K562 (cell line): ENCODE measurements around the gene CNFN. TPM values are rescaled to one million over a fixed set of nuclear protein-coding genes. Genes with fewer than 3 reads are reported as not detected.

Experiments used
- ATAC-seq: fragments of 200-7000 bp; cut with Tn5 transposase; 3 replicates; pipeline ENCODE4 v1.9.1; 2020; ENCODE audit warnings: moderate library complexity
- BruUV-seq: library from RNA; stranded (reverse); fragments of 400-500 nt; replicated peaks from 2 replicates; lab custom pipeline; 2021; lab: Mats Ljungman, UMichigan
- CTCF ChIA-PET: fragments of 300-600 bp; formaldehyde crosslinking; extraction: SDS; loops from one replicate; lab custom pipeline; 2021; ENCODE audit warnings: low intra/inter-chr PET ratio; lab: Yijun Ruan, JAX
- POLR2A ChIA-PET: fragments of 300-600, 350-650 bp; sonication (Branson Sonifier 250); formaldehyde crosslinking; extraction: SDS; loops from one replicate; lab custom pipeline; 2021; ENCODE audit warnings: antibody characterized with exemption, inconsistent platforms; lab: Yijun Ruan, JAX
- DNase-seq, 4 experiments: peaks; one replicate each; pipeline versions ENCODE4 v3.0.0 to v3.0.0-alpha.2; 2011 to 2018; ENCODE audit warnings: low spot score in 3 of 4, mixed read lengths in 3 of 4; ENCODE audit errors: extremely low read depth in 1 of 4
- FAIRE-seq: peaks from 2 replicates; lab custom pipeline; 2011; peaks lifted over from hg19 to GRCh38; lab: Jason Lieb, UNC
- H2AFZ ChIP-seq: 2 replicates; pipeline ENCODE4 v1.6.0; 2011; ENCODE audit warnings: low read depth, low read length, control low read depth, inconsistent platforms
- H3K27ac ChIP-seq: fragments of 200-600 bp; 3 replicates; pipeline ENCODE4 v1.8.0; 2011; ENCODE audit warnings: low read depth, mild to moderate bottlenecking, control low read depth, inconsistent platforms, low read length, moderate library complexity, mixed read lengths; ENCODE audit errors: extremely low read depth
- H3K27me3 ChIP-seq, 2 experiments: fragments of 300-600 bp in 1 of 2; 2 replicates in 1 of 2; 3 replicates in 1 of 2; pipeline versions ENCODE4 v1.6.0 to v1.8.0; 2011; ENCODE audit warnings: inconsistent platforms in 2 of 2, low read length in 2 of 2, mild to moderate bottlenecking in 1 of 2, mixed read lengths in 1 of 2, moderate library complexity in 1 of 2; ENCODE audit not compliant: control insufficient read depth in 2 of 2, insufficient read depth in 2 of 2
- H3K36me3 ChIP-seq: fragments of 300-600 bp; 3 replicates; pipeline ENCODE4 v1.8.0; 2011; ENCODE audit warnings: mild to moderate bottlenecking, low read length, inconsistent platforms; ENCODE audit not compliant: control insufficient read depth, insufficient read depth
- H3K4me1 ChIP-seq, 2 experiments: fragments of 200-600 bp in 1 of 2; replicated peaks in 1 of 2; 2 replicates in 1 of 2; 3 replicates in 1 of 2; pipeline versions ENCODE4 v1.5.1 to v1.8.0; 2011; ENCODE audit warnings: inconsistent platforms in 2 of 2, low read length in 2 of 2, mild to moderate bottlenecking in 1 of 2, mixed read lengths in 1 of 2, moderate library complexity in 1 of 2; ENCODE audit not compliant: control insufficient read depth in 2 of 2, insufficient read depth in 2 of 2
- H3K4me2 ChIP-seq: 2 replicates; pipeline ENCODE4 v1.6.1; 2011; ENCODE audit warnings: low read length, control low read depth, inconsistent platforms, mixed read lengths; ENCODE audit not compliant: insufficient read depth
- H3K4me3 ChIP-seq: fragments of 200-600 bp; sonication (generic), shearing (Covaris generic); 2 replicates; pipeline ENCODE4 v1.5.1; 2016; ENCODE audit warnings: control low read depth, inconsistent platforms
- H3K79me2 ChIP-seq: fragments of 200-600 bp; 3 replicates; pipeline ENCODE4 v1.8.0; 2011; ENCODE audit warnings: low read length, inconsistent platforms; ENCODE audit not compliant: control insufficient read depth, insufficient read depth
- H3K9ac ChIP-seq, 2 experiments: 2 replicates each; pipeline versions ENCODE4 v1.6.0 to v1.6.1; 2011; ENCODE audit warnings: low read depth in 2 of 2, low read length in 2 of 2, control low read depth in 1 of 2, inconsistent platforms in 1 of 2, mild to moderate bottlenecking in 1 of 2, mixed read lengths in 1 of 2; ENCODE audit not compliant: insufficient read depth in 1 of 2
- H3K9me1 ChIP-seq: one replicate; pipeline ENCODE4 v1.6.0; 2011; ENCODE audit warnings: inconsistent platforms, mild to moderate bottlenecking, low read length, moderate library complexity; ENCODE audit not compliant: control insufficient read depth, insufficient read depth
- H3K9me3 ChIP-seq: replicated peaks from 2 replicates; pipeline ENCODE4 v1.5.1; 2011; ENCODE audit warnings: low read depth, low read length, inconsistent platforms; ENCODE audit not compliant: control insufficient read depth, insufficient read depth
- H4K20me1 ChIP-seq: replicated peaks from 2 replicates; pipeline ENCODE4 v1.6.1; 2011; ENCODE audit warnings: low read length, inconsistent platforms, mixed read lengths; ENCODE audit not compliant: control insufficient read depth, insufficient read depth
- ARNT ChIP-seq, 2 experiments: fragments of 450-650 bp; IDR thresholded peaks; 2 replicates each; pipeline ENCODE4 v1.6.1; 2016; ENCODE audit warnings: mild to moderate bottlenecking in 1 of 2
- DLX4 ChIP-seq: fragments of 250-450 bp; sonication (Bioruptor Pico); IDR thresholded peaks from 2 replicates; pipeline ENCODE4 v1.6.1; 2021; ENCODE audit warnings: mild to moderate bottlenecking
- ELK1 ChIP-seq: sonication (generic); formaldehyde crosslinking; IDR thresholded peaks from 2 replicates; pipeline ENCODE4 v1.8.1; 2022; ENCODE audit warnings: missing genetic modification reagents
- NRF1 ChIP-seq, 2 experiments: fragments of 450-650 bp; IDR thresholded peaks in 1 of 2; conservative IDR thresholded peaks in 1 of 2; 2 replicates each; pipeline ENCODE4 v1.6.1; 2014; ENCODE audit warnings: mild to moderate bottlenecking in 2 of 2
- WHSC1 ChIP-seq: IDR thresholded peaks from one replicate; pipeline ENCODE4 v1.6.1; 2012; ENCODE audit warnings: low read length, control low read depth, inconsistent platforms
- ZNF76 ChIP-seq: fragments of 250-450 bp; sonication (Bioruptor Pico); IDR thresholded peaks from 2 replicates; pipeline ENCODE4 v1.4.0; 2020; ENCODE audit warnings: mild to moderate bottlenecking, moderate library complexity, borderline replicate concordance
- WGBS: fragments of 100-300 bp; shearing (Covaris generic); methylation state at CpG from one replicate; pipeline ENCODE4 v1.1.6; 2016; ENCODE audit warnings: low coverage, mixed read lengths; ENCODE audit not compliant: insufficient coverage; ENCODE audit errors: missing lambda C conversion rate; 5-methylcytosine and 5-hydroxymethylcytosine counted together
- in situ Hi-C: fragments of 300-500 bp; cut with MboI; formaldehyde crosslinking; loops from 4 replicates; pipeline ENCODE4 v1.15.0; 2018; ENCODE audit warnings: inconsistent platforms, mixed read lengths
- intact Hi-C: fragments of 100-400 bp; cut with micrococcal nuclease; formaldehyde crosslinking; loops from 2 replicates; pipeline ENCODE4 v1.14.2; 2022
- polyA plus RNA-seq, 8 experiments: library from polyadenylated mRNA; depleted of rRNA in 4 of 8; stranded (reverse) in 5 of 8; unstranded in 3 of 8; fragments of >200 nt; fragmentation: Nextera tagmentation in 2 of 8; fragmentation: Illumina TruSeq in 1 of 8; extraction: Ambion mirVana in 2 of 8; extraction: Trizol in 1 of 8; gene quantifications; 2 replicates each; pipeline versions ENCODE4 v1.2.1 to v1.2.3, GENCODE V29; 2011 to 2014; ENCODE audit warnings: inconsistent platforms in 1 of 8, missing spikeins in 1 of 8
- total RNA-seq, 7 experiments: library from RNA; depleted of rRNA in 6 of 7; stranded (reverse); fragments of >200 nt in 6 of 7; fragmentation: Illumina TruSeq in 2 of 7; extraction: Trizol in 2 of 7; gene quantifications; 2 replicates each; pipeline versions ENCODE4 v1.2.1 to v1.2.3, GENCODE V29; 2011 to 2021; ENCODE audit warnings: low replicate concordance in 1 of 7
- TF ChIP-seq, protein P1 (sequence below), 2 experiments: fragments of 450-650 bp in 1 of 2; sonication (generic) in 1 of 2; formaldehyde crosslinking in 1 of 2; IDR thresholded peaks in 1 of 2; conservative IDR thresholded peaks in 1 of 2; 2 replicates each; pipeline versions ENCODE4 v1.6.1 to v1.8.1; 2016 to 2023; ENCODE audit warnings: mild to moderate bottlenecking in 2 of 2, moderate library complexity in 2 of 2, inconsistent platforms in 1 of 2, missing genetic modification reagents in 1 of 2
- TF ChIP-seq, protein P2 (sequence below): fragments of 250-450 bp; sonication (Bioruptor Pico); IDR thresholded peaks from 2 replicates; pipeline ENCODE4 v1.5.0; 2021
- TF ChIP-seq, protein P3 (sequence below), 2 experiments: fragments of 450-650 bp; IDR thresholded peaks; 2 replicates each; pipeline ENCODE4 v1.6.1; 2016; ENCODE audit warnings: mild to moderate bottlenecking in 2 of 2, borderline replicate concordance in 1 of 2, low read depth in 1 of 2, moderate library complexity in 1 of 2

Gene CNFN
- total and polyA plus RNA-seq, 9 of the 15 experiments (the other 6 are each of a cell fraction or from before 2014, with no cell fraction given): 0.18 to 0.52 (median 0.27) TPM; not detected in 5

DNA sequence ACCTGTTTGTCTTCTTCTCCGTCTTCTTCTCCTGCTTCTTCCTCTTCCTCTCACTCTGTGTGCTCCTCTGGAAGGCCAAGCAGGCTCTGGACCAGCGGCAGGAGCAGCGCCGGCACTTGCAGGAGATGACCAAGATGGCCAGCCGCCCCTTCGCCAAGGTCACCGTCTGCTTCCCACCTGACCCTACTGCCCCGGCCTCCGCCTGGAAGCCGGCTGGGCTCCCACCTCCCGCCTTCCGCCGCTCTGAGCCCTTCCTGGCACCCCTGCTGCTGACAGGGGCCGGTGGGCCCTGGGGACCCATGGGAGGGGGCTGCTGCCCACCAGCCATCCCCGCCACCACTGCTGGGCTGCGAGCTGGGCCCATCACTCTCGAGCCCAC is 13.9 kb downstream of the CNFN start:
- ATAC-seq: no peak
- Histone ChIP-seq H3K9me1 (no peaks in the 10 kb centered on the region), H3K4me3 (no peak overlapping the region), H3K27ac (no peak overlapping the region), H3K9me3 (no peaks in the 10 kb centered on the region), H3K36me3 (no peaks in the 10 kb centered on the region; the same call in 2 of the 3 replicates), H2AFZ (no peak overlapping the region), H3K4me2 (no peak overlapping the region), H3K79me2 (no peaks in the 10 kb centered on the region), H3K27me3 (peaks cover 6 to 31% of the 10 kb centered on the region in 2 experiments; a peak in 4 of 5 replicates), H4K20me1 (no peaks in the 10 kb centered on the region), H3K9ac (no peak overlapping the region), H3K4me1 (peaks cover 0 to 34% of the 10 kb centered on the region in 2 experiments; a peak in 3 of 5 replicates)
- no peak for FAIRE-seq
- ChIA-PET POLR2A (interaction anchor here (0.8 kb wide), 1 partner anchor 21 kb away, joined by 4 read pairs; no protein-coding TSS in a partner anchor), CTCF (no interaction called here)
- in situ Hi-C loops: no loop called here
- no peak for DNase-seq
- intact Hi-C loops: no loop called here
- WGBS: 86% methylated on average over 16 of the region's 17 CpGs
- BruUV-seq: no TSS peak
- TF ChIP-seq, protein P1, sequence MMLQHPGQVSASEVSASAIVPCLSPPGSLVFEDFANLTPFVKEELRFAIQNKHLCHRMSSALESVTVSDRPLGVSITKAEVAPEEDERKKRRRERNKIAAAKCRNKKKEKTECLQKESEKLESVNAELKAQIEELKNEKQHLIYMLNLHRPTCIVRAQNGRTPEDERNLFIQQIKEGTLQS (IDR thresholded peaks at IDR 0.05): no peak
- TF ChIP-seq, protein P1 (CRISPR knock-in tag; conservative IDR thresholded peaks at IDR 0.05): no peak
- no peak for TF ChIP-seq ZNF76 (CRISPR knock-in tag)
- TF ChIP-seq NRF1 (conservative IDR thresholded peaks at IDR 0.05 in 1 of 2, IDR thresholded peaks at IDR 0.05 in 1 of 2): no peak
- TF ChIP-seq, protein P2, sequence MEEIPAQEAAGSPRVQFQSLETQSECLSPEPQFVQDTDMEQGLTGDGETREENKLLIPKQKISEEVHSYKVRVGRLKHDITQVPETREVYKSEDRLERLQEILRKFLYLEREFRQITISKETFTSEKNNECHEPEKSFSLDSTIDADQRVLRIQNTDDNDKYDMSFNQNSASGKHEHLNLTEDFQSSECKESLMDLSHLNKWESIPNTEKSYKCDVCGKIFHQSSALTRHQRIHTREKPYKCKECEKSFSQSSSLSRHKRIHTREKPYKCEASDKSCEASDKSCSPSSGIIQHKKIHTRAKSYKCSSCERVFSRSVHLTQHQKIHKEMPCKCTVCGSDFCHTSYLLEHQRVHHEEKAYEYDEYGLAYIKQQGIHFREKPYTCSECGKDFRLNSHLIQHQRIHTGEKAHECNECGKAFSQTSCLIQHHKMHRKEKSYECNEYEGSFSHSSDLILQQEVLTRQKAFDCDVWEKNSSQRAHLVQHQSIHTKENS (CRISPR knock-in tag): no peak
- no peak for TF ChIP-seq DLX4
- TF ChIP-seq WHSC1: no peak
- no peak for TF ChIP-seq ARNT (IDR thresholded peaks at IDR 0.05)
- TF ChIP-seq, protein P3, sequence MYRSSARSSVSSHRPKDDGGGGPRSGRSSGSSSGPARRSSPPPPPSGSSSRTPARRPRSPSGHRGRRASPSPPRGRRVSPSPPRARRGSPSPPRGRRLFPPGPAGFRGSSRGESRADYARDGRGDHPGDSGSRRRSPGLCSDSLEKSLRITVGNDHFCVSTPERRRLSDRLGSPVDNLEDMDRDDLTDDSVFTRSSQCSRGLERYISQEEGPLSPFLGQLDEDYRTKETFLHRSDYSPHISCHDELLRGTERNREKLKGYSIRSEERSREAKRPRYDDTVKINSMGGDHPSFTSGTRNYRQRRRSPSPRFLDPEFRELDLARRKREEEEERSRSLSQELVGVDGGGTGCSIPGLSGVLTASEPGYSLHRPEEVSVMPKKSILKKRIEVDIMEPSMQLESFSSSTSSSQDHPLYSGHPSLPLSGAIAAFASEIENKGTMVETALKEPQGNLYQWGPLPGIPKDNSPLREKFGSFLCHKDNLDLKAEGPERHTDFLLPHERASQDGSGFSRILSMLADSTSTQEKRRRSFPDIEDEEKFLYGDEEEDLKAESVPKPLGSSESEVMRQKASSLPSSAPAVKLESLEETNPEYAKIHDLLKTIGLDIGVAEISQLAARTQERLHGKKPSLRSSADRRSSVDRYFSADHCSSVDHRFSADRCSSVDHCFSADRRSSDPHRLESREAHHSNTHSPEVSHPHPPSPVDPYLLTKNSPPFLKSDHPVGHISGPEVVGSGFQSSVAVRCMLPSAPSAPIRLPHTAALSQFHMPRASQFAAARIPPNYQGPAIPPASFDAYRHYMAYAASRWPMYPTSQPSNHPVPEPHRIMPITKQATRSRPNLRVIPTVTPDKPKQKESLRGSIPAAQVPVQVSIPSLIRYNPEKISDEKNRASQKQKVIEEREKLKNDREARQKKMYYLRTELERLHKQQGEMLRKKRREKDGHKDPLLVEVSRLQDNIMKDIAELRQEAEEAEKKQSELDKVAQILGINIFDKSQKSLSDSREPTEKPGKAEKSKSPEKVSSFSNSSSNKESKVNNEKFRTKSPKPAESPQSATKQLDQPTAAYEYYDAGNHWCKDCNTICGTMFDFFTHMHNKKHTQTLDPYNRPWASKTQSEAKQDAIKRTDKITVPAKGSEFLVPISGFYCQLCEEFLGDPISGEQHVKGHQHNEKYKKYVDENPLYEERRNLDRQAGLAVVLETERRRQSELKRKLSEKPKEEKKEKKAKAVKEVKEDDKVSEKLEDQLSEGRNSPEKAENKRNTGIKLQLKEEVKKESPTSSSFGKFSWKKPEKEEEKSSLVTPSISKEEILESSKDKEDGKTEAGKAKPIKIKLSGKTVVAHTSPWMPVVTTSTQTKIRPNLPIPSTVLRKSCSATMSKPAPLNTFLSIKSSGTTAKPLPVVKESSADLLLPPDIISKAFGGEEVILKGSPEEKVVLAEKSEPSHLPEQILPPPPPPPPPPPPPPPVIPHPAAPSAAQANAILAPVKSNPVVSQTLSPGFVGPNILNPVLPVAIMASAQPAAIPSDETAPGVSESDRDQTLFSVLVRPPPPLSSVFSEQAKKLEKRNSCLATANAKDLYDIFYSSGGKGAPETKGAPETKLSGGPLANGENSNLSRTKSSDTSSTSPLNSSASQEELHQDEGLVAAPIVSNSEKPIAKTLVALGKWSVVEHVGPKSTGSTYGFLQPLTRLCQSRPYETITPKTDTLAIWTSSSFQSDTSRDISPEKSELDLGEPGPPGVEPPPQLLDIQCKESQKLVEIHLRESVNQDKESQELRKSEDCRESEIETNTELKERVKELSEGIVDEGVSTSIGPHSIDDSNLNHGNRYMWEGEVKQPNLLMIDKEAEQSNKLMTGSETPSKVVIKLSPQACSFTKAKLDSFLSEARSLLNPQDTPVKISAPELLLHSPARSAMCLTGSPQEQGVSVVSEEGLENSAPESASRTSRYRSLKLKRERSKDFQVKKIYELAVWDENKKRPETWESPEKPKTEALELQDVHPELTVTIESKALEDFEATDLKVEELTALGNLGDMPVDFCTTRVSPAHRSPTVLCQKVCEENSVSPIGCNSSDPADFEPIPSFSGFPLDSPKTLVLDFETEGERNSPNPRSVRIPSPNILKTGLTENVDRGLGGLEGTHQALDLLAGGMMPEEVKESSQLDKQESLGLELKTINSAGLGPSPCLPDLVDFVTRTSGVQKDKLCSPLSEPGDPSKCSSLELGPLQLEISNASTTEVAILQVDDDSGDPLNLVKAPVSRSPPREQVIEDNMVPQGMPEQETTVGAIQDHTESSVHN (IDR thresholded peaks at IDR 0.05; ENCODE audit: borderline replicate concordance in 1 of 2, low read depth in 1 of 2): no peak
- no peak for TF ChIP-seq ELK1
